Endothelial cell (in vitro differentiated cells): ENCODE data around the gene CALHM3. TPM values are rescaled to one million over a fixed set of nuclear protein-coding genes. Genes with fewer than 3 reads are reported as not detected.

Experiments used
- DNase-seq: peaks from one replicate; pipeline ENCODE4 v3.0.0; 2021; ENCODE audit warnings: low spot score
- H3K27ac Mint-ChIP-seq: one replicate; pipeline ENCODE4 v1.8.0; 2021; ENCODE audit warnings: mixed read lengths, inconsistent platforms; ENCODE audit not compliant: unreplicated experiment
- H3K27me3 Mint-ChIP-seq: one replicate; pipeline ENCODE4 v1.8.0; 2021; ENCODE audit warnings: mild to moderate bottlenecking, moderate library complexity, mixed read lengths, inconsistent platforms; ENCODE audit not compliant: unreplicated experiment
- H3K36me3 Mint-ChIP-seq: one replicate; pipeline ENCODE4 v1.8.0; 2021; ENCODE audit warnings: mild to moderate bottlenecking, low read depth, mixed read lengths, inconsistent platforms; ENCODE audit not compliant: unreplicated experiment
- H3K4me1 Mint-ChIP-seq: one replicate; pipeline ENCODE4 v1.8.0; 2021; ENCODE audit warnings: mild to moderate bottlenecking, mixed read lengths, inconsistent platforms; ENCODE audit not compliant: unreplicated experiment
- H3K4me3 Mint-ChIP-seq: one replicate; pipeline ENCODE4 v1.8.0; 2021; ENCODE audit warnings: mild to moderate bottlenecking, mixed read lengths, inconsistent platforms; ENCODE audit not compliant: unreplicated experiment
- H3K9me3 Mint-ChIP-seq: one replicate; pipeline ENCODE4 v1.8.0; 2021; ENCODE audit warnings: mixed read lengths, inconsistent platforms; ENCODE audit not compliant: unreplicated experiment
- total RNA-seq: library from RNA; stranded (reverse); fragmentation: NEBNext Ultra II Directional; extraction: Animal tissue kit (Norgen Biotek cat#: 25700); gene quantifications from one replicate; pipeline ENCODE4 v1.2.1, GENCODE V29; 2021; ENCODE audit not compliant: unreplicated experiment
- TF ChIP-seq, protein P1 (sequence below): fragments of 200-600 bp; sonication (generic); IDR thresholded peaks from one replicate; pipeline ENCODE4 v1.5.0; 2021; ENCODE audit warnings: antibody characterized with exemption; ENCODE audit not compliant: unreplicated experiment

Gene CALHM3
- total RNA-seq, 1 donor from 2014 or later = not detected

DNA sequence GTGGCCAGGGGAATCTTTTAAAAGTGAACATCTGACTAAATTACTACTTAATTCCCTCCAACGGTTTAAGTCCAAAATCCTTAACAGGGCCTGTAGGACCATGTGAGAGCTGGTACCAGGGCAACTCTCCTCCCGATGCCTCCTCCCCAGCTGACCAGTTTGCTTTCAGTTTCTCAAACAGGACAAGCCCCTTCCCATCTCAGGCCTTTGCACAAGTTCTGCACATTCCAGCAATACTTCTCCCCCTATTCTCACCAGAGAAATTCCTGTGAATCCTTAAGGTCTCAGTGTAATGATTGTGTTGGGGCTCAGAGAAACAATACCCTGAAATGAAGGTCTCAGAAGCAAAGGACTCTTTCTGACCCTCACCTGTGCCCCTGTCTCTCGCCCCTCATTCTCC is 12.3 kb downstream of the CALHM3 start:
- DNase-seq = no peak
- TF ChIP-seq, protein P1, sequence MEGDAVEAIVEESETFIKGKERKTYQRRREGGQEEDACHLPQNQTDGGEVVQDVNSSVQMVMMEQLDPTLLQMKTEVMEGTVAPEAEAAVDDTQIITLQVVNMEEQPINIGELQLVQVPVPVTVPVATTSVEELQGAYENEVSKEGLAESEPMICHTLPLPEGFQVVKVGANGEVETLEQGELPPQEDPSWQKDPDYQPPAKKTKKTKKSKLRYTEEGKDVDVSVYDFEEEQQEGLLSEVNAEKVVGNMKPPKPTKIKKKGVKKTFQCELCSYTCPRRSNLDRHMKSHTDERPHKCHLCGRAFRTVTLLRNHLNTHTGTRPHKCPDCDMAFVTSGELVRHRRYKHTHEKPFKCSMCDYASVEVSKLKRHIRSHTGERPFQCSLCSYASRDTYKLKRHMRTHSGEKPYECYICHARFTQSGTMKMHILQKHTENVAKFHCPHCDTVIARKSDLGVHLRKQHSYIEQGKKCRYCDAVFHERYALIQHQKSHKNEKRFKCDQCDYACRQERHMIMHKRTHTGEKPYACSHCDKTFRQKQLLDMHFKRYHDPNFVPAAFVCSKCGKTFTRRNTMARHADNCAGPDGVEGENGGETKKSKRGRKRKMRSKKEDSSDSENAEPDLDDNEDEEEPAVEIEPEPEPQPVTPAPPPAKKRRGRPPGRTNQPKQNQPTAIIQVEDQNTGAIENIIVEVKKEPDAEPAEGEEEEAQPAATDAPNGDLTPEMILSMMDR = no peak
- Mint-ChIP-seq H3K27me3 (peaks cover 4% of the 10 kb centered on the region), H3K36me3 (no peaks in the 10 kb centered on the region), H3K4me1 (peaks cover 6% of the 10 kb centered on the region), H3K4me3 (no peak overlapping the region), H3K27ac (no peak overlapping the region), H3K9me3 (no peaks in the 10 kb centered on the region)

DNA sequence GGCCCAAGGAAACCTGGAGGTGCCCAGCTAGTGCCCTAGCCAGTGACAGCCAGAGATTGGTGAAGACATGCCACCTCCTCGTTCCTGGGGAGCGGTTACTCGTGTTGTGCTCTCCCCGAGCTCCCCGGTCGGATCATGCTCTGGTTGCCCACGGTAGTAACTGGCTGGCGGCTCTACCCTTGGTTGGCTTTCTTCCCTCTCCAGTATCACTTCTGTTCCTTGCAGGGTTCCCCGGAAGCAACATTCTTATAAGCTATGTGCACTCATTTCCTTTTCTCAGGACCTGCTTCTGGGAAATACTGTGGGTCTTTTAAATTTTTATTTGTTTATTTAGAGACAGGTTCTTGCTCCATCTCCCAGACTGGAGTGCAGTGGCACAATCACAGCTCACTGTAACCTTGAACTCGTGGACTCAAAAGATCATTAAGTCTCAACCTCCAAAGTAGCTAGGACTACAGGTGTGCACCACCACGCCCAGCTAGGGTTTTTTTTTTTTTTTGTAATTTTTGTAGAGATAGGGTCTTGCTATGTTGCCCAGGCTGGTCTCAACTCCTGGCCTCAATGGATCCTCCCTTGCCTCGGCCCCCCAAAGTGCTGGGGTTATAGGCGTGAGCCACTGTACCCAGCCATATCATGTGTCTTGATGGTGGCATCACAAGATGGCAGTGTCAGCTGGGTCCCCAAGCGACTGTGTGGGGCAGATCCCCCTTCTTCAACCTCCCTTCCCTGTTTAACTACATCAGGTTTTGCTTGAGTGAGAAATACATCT is 13.4 kb downstream of the CALHM3 start:
- TF ChIP-seq, protein P1 = no peak
- no peaks in the 10 kb centered on the region for H3K36me3 Mint-ChIP-seq
- peaks cover 4% of the 10 kb centered on the region for H3K27me3 Mint-ChIP-seq
- H3K4me1 Mint-ChIP-seq = peaks cover 6% of the 10 kb centered on the region
- no peak overlapping the region for H3K4me3 Mint-ChIP-seq
- H3K27ac Mint-ChIP-seq = no peak overlapping the region
- no peaks in the 10 kb centered on the region for H3K9me3 Mint-ChIP-seq
- no peak for DNase-seq

DNA sequence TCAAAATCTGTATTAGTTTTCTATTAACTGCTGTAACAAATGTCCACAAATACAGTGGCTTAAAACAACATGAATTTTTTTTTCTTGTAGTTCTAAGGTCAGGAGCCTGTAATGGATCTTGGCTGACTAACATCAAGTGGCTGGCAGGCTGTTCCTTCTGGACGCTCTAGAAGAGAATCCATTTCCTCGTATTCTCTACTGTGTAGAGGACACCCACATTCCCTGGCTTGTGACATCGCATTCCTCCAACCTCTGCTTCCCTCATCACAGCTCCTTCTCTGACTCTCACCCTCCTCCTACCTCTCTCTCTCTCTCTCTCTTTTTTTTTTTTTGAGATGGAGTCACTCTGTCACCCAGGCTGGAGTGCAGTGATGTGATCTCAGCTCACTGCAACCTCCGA is 15.5 kb downstream of the CALHM3 start:
- no peak overlapping the region for H3K4me3 Mint-ChIP-seq
- TF ChIP-seq, protein P1 = no peak
- DNase-seq = no peak
- H3K27ac Mint-ChIP-seq = no peak overlapping the region
- peaks cover 6% of the 10 kb centered on the region for H3K4me1 Mint-ChIP-seq
- peaks cover 7% of the 10 kb centered on the region for H3K27me3 Mint-ChIP-seq
- no peaks in the 10 kb centered on the region for H3K9me3 Mint-ChIP-seq
- H3K36me3 Mint-ChIP-seq = no peaks in the 10 kb centered on the region

DNA sequence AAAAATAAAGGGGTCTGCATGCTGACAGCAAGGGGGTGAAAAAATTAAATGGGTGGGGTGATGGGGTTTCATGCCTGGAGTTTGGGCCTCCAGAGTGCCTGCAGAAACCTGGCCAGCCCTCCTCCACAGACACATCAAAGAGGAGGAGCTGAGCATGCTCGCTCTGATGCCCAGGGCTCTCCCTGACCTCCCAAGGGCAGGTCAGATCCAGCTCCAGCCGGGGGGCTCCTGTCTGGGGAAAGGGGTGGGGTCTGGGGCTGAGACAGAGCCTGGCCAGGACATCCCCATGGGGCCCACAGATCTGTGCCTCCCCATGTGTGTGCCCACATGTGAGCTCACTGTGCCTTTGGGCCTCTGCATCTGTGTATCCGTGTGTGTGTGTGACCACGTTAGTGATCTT is 19.4 kb downstream of the CALHM3 start:
- Mint-ChIP-seq H3K27me3 (peaks cover 8% of the 10 kb centered on the region), H3K9me3 (no peaks in the 10 kb centered on the region), H3K4me1 (no peaks in the 10 kb centered on the region), H3K27ac (no peak overlapping the region), H3K4me3 (no peak overlapping the region), H3K36me3 (no peaks in the 10 kb centered on the region)
- TF ChIP-seq, protein P1 = no peak
- no peak for DNase-seq

DNA sequence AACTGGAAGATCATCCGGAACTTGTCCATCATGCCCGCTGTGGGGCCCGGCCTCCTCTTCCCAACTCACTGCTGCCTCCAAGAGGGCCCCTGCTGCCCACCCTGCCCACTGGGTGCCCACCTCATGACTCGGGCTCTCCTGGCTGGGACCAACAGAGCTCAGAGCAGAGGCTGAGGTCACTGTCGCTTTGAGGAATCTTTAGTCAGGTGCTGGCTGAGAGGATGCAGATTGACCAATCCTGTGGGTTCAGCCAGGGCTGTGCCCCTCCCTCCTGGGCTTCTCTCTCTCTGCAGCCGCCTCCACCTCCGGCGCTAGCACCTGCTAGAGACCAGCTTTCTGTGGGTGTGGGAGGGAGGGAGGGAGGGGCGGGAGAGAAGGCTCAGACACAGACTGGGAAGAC is 20.3 kb downstream of the CALHM3 start, which contains the start of gene CALHM1:
TSS of gene CALHM1 (minus strand) at position 181 of the 400 bp plus-strand sequence. CDS start at position 32, 149 bp downstream.
- H3K4me1 Mint-ChIP-seq = peaks cover 2% of the 10 kb centered on the region
- H3K9me3 Mint-ChIP-seq = no peaks in the 10 kb centered on the region
- no peaks in the 10 kb centered on the region for H3K36me3 Mint-ChIP-seq
- TF ChIP-seq, protein P1 = no peak
- no peak for DNase-seq
- H3K4me3 Mint-ChIP-seq = no peak within 1 kb of the TSS
- peaks cover 8% of the 10 kb centered on the region for H3K27me3 Mint-ChIP-seq
- no peak within 1 kb of the TSS for H3K27ac Mint-ChIP-seq
